Natural killer cell (primary cell): Measurements from ENCODE around the gene CACNA2D3. TPM values are rescaled to one million over a fixed set of nuclear protein-coding genes. Genes with fewer than 3 reads are reported as not detected.

ENCODE experiments used
- ATAC-seq, 3 donors: fragments of 150-1000 bp in 2 of 3; fragments of 200-7000 bp in 1 of 3; cut with Tn5 transposase; 1 replicate in 1 of 3; 2 replicates in 2 of 3; pipeline ENCODE4 v1.10.0; 2021; ENCODE audit warnings: mild to moderate bottlenecking in 2 of 3, moderate library complexity in 2 of 3
- DNase-seq, 2 donors: peaks; one replicate each; pipeline versions ENCODE4 v3.0.0 to v3.0.0-alpha.2; 2013 to 2021; ENCODE audit warnings: mixed read lengths in 1 of 2
- H3K27ac ChIP-seq: one replicate; pipeline ENCODE4 v1.5.1; 2013; ENCODE audit warnings: mild to moderate bottlenecking, low read length
- H3K27me3 ChIP-seq: one replicate; pipeline ENCODE4 v1.6.1; 2013; ENCODE audit warnings: low read length; ENCODE audit not compliant: control insufficient read depth, insufficient read depth
- H3K36me3 ChIP-seq: one replicate; pipeline ENCODE4 v1.6.1; 2013; ENCODE audit warnings: low read length; ENCODE audit not compliant: control insufficient read depth, insufficient read depth
- H3K4me1 ChIP-seq: one replicate; pipeline ENCODE4 v1.6.1; 2013; ENCODE audit warnings: low read length; ENCODE audit not compliant: control insufficient read depth, insufficient read depth
- H3K4me3 ChIP-seq: one replicate; pipeline ENCODE4 v1.5.1; 2013; ENCODE audit warnings: low read length
- H3K9me3 ChIP-seq: one replicate; pipeline ENCODE4 v1.6.1; 2013; ENCODE audit warnings: low read length; ENCODE audit not compliant: control insufficient read depth, insufficient read depth
- H3K27ac Mint-ChIP-seq, 2 donors: one replicate each; pipeline ENCODE4 v1.8.0; 2022; ENCODE audit warnings: mild to moderate bottlenecking in 2 of 2, mixed read lengths in 2 of 2, moderate library complexity in 1 of 2
- H3K27me3 Mint-ChIP-seq, 2 donors: one replicate each; pipeline ENCODE4 v1.8.0; 2022; ENCODE audit warnings: low read depth in 2 of 2, mixed read lengths in 2 of 2
- H3K36me3 Mint-ChIP-seq: one replicate; pipeline ENCODE4 v1.8.0; 2022; ENCODE audit warnings: mixed read lengths
- H3K4me1 Mint-ChIP-seq, 2 donors: one replicate each; pipeline ENCODE4 v1.8.0; 2022; ENCODE audit warnings: mixed read lengths in 2 of 2
- H3K4me3 Mint-ChIP-seq: one replicate; pipeline ENCODE4 v1.8.0; 2022; ENCODE audit warnings: mild to moderate bottlenecking, moderate library complexity, mixed read lengths
- H3K9me3 Mint-ChIP-seq, 2 donors: one replicate each; pipeline ENCODE4 v1.8.0; 2022; ENCODE audit warnings: mixed read lengths in 2 of 2
- CTCF ChIP-seq: fragments of 200-600 bp; IDR thresholded peaks from one replicate; pipeline ENCODE4 v1.8.0; 2022; ENCODE audit warnings: antibody characterized with exemption
- WGBS: methylation state at CpG from one replicate; pipeline ENCODE4 v1.1.7; 2013; ENCODE audit warnings: missing lambda C conversion rate; ENCODE audit not compliant: insufficient coverage; 5-methylcytosine and 5-hydroxymethylcytosine counted together
- intact Hi-C: fragments of 100-400 bp; cut with micrococcal nuclease; formaldehyde crosslinking; loops from one replicate; pipeline ENCODE4 v1.14.2; 2022
- total RNA-seq, 4 donors: library from RNA; stranded (reverse); fragments of 120-200 nt in 1 of 4; gene quantifications; one replicate each; pipeline versions ENCODE4 v1.2.3 to v1.2.4, GENCODE V29; 2013 to 2022

CACNA2D3 gene
- total RNA-seq, 3 donors from 2014 or later (not counting 1 experiment from before 2014, with no cell fraction given) = 0.49 TPM; not detected in 2

GRCh38 chr3:54888162-54888561 lies 765.8 kb downstream of the CACNA2D3 start:
- Histone ChIP-seq H3K27ac (no peak overlapping the region), H3K9me3 (no peaks in the 10 kb centered on the region), H3K4me3 (no peak overlapping the region), H3K27me3 (no peaks in the 10 kb centered on the region), H3K4me1 (no peaks in the 10 kb centered on the region), H3K36me3 (no peaks in the 10 kb centered on the region)
- DNase-seq (no peak), ATAC-seq (no peak)
- Mint-ChIP-seq H3K36me3 (no peaks in the 10 kb centered on the region), H3K27ac (no peak overlapping the region), H3K4me3 (no peak overlapping the region), H3K27me3 (no peaks in the 10 kb centered on the region), H3K4me1 (no peaks in the 10 kb centered on the region), H3K9me3 (peaks cover 2 to 3% of the 10 kb centered on the region in 2 donors)
- WGBS = 93% methylated on average over 9 of the region's 9 CpGs
- intact Hi-C loops = no loop called here
- no peak for TF ChIP-seq CTCF

GRCh38 chr3:54888873-54889272 lies 766.5 kb downstream of the CACNA2D3 start:
- Histone ChIP-seq H3K4me1 (no peaks in the 10 kb centered on the region), H3K36me3 (no peaks in the 10 kb centered on the region), H3K27me3 (no peaks in the 10 kb centered on the region), H3K9me3 (no peaks in the 10 kb centered on the region), H3K27ac (no peak overlapping the region), H3K4me3 (no peak overlapping the region)
- Mint-ChIP-seq H3K36me3 (no peaks in the 10 kb centered on the region), H3K27me3 (no peaks in the 10 kb centered on the region), H3K9me3 (peaks cover under 1 to 3% of the 10 kb centered on the region in 2 donors), H3K4me3 (no peak overlapping the region), H3K27ac (no peak overlapping the region), H3K4me1 (no peaks in the 10 kb centered on the region)
- 100% methylated on average over 1 of the region's 1 CpG for WGBS
- intact Hi-C loops = no loop called here
- no peak for TF ChIP-seq CTCF
- DNase-seq = no peak
- ATAC-seq = no peak

- Mint-ChIP-seq H3K9me3 (peaks cover 0 to 3% of the 10 kb centered on the region in 2 donors), H3K4me1 (no peaks in the 10 kb centered on the region), H3K27ac (no peak overlapping the region), H3K4me3 (no peak overlapping the region), H3K27me3 (no peaks in the 10 kb centered on the region), H3K36me3 (no peaks in the 10 kb centered on the region)
- H3K27me3 ChIP-seq = no peaks in the 10 kb centered on the region
- no peak overlapping the region for H3K4me3 ChIP-seq
- ATAC-seq (no peak), DNase-seq (no peak)
- H3K36me3 ChIP-seq = no peaks in the 10 kb centered on the region
- H3K9me3 ChIP-seq = no peaks in the 10 kb centered on the region
- WGBS = 83% methylated on average over 3 of the region's 3 CpGs
- intact Hi-C loops = no loop called here
- no peak overlapping the region for H3K27ac ChIP-seq
- H3K4me1 ChIP-seq = no peaks in the 10 kb centered on the region
- no peak for TF ChIP-seq CTCF
These were observed 767.4 kb downstream of the CACNA2D3 start for GRCh38 chr3:54889731-54890130.

GRCh38 chr3:54891540-54891897 lies 769.2 kb downstream of the CACNA2D3 start:
- Histone ChIP-seq H3K4me3 (no peak overlapping the region), H3K36me3 (no peaks in the 10 kb centered on the region), H3K4me1 (no peaks in the 10 kb centered on the region), H3K27ac (no peak overlapping the region), H3K27me3 (no peaks in the 10 kb centered on the region), H3K9me3 (no peaks in the 10 kb centered on the region)
- Mint-ChIP-seq H3K36me3 (no peaks in the 10 kb centered on the region), H3K4me1 (no peaks in the 10 kb centered on the region), H3K27me3 (no peaks in the 10 kb centered on the region), H3K27ac (no peak overlapping the region), H3K4me3 (no peak overlapping the region), H3K9me3 (peaks cover 2 to 3% of the 10 kb centered on the region in 2 donors)
- ATAC-seq (no peak), DNase-seq (no peak)
- WGBS = 66% methylated on average over 5 of the region's 5 CpGs
- intact Hi-C loops = no loop called here
- TF ChIP-seq CTCF = no peak
